H9 (cell line): ENCODE results near the gene GRID1. TPM values are rescaled to one million over a fixed set of nuclear protein-coding genes. Genes with fewer than 3 reads are reported as not detected.

Experiments
- DNase-seq: peaks from one replicate; pipeline ENCODE4 v3.0.0-alpha.2; 2017
- H2AFZ ChIP-seq: one replicate; pipeline ENCODE4 v1.6.1; 2013; ENCODE audit warnings: mild to moderate bottlenecking, low read length, control low read depth, moderate library complexity
- H2AK5ac ChIP-seq: 2 replicates; pipeline ENCODE4 v1.6.1; 2013; ENCODE audit warnings: low read length, control low read depth, mixed read lengths; ENCODE audit not compliant: insufficient read length
- H2BK120ac ChIP-seq: one replicate; pipeline ENCODE4 v1.6.1; 2013; ENCODE audit warnings: low read depth, mild to moderate bottlenecking, low read length, control low read depth, inconsistent platforms; ENCODE audit not compliant: poor library complexity, severe bottlenecking
- H2BK12ac ChIP-seq: 2 replicates; pipeline ENCODE4 v1.6.1; 2013; ENCODE audit warnings: low read length, control low read depth, mixed read lengths, low read depth; ENCODE audit not compliant: insufficient read length
- H2BK15ac ChIP-seq: 2 replicates; pipeline ENCODE4 v1.6.1; 2013; ENCODE audit warnings: low read depth, low read length, control low read depth
- H2BK20ac ChIP-seq: one replicate; pipeline ENCODE4 v1.6.1; 2013; ENCODE audit warnings: low read depth, mild to moderate bottlenecking, low read length, control low read depth, inconsistent platforms; ENCODE audit not compliant: poor library complexity, severe bottlenecking
- H2BK5ac ChIP-seq: 2 replicates; pipeline ENCODE4 v1.6.1; 2013; ENCODE audit warnings: low read length, control low read depth, mixed read lengths; ENCODE audit not compliant: insufficient read length
- H3K14ac ChIP-seq: 2 replicates; pipeline ENCODE4 v1.6.1; 2013; ENCODE audit warnings: low read length, control low read depth; ENCODE audit not compliant: insufficient read depth
- H3K18ac ChIP-seq: 2 replicates; pipeline ENCODE4 v1.6.1; 2013; ENCODE audit warnings: low read depth, mild to moderate bottlenecking, mixed read lengths, low read length, control low read depth; ENCODE audit not compliant: insufficient read length
- H3K23ac ChIP-seq: 2 replicates; pipeline ENCODE4 v1.6.1; 2013; ENCODE audit warnings: low read length, control low read depth, mixed read lengths, low read depth; ENCODE audit not compliant: insufficient read length
- H3K23me2 ChIP-seq: 2 replicates; pipeline ENCODE4 v1.6.1; 2013; ENCODE audit warnings: low read depth, mild to moderate bottlenecking, mixed read lengths, low read length, control low read depth; ENCODE audit not compliant: insufficient read length, poor library complexity, severe bottlenecking
- H3K27ac ChIP-seq: 2 replicates; pipeline ENCODE4 v1.5.1; 2013; ENCODE audit warnings: low read length, control low read depth, mixed read lengths, low read depth; ENCODE audit not compliant: insufficient read length
- H3K27me3 ChIP-seq: 2 replicates; pipeline ENCODE4 v1.6.1; 2013; ENCODE audit warnings: low read length, control low read depth, inconsistent platforms; ENCODE audit not compliant: insufficient read depth
- H3K4ac ChIP-seq: 2 replicates; pipeline ENCODE4 v1.6.1; 2013; ENCODE audit warnings: low read depth, mild to moderate bottlenecking, control low read depth, inconsistent platforms, low read length, moderate library complexity
- H3K4me1 ChIP-seq: 2 replicates; pipeline ENCODE4 v1.6.1; 2013; ENCODE audit warnings: low read length, control low read depth, inconsistent platforms; ENCODE audit not compliant: insufficient read depth
- H3K4me2 ChIP-seq: 2 replicates; pipeline ENCODE4 v1.6.1; 2013; ENCODE audit warnings: low read length, control low read depth, mixed read lengths; ENCODE audit not compliant: insufficient read length, insufficient read depth
- H3K56ac ChIP-seq: 2 replicates; pipeline ENCODE4 v1.6.1; 2013; ENCODE audit warnings: low read depth, mild to moderate bottlenecking, mixed read lengths, low read length, control low read depth; ENCODE audit not compliant: insufficient read length
- H3K79me1 ChIP-seq: 2 replicates; pipeline ENCODE4 v1.6.1; 2013; ENCODE audit warnings: low read depth, mild to moderate bottlenecking, moderate library complexity, low read length, control low read depth, inconsistent platforms; ENCODE audit not compliant: insufficient read depth, poor library complexity, severe bottlenecking
- H3K79me2 ChIP-seq: 2 replicates; pipeline ENCODE4 v1.6.1; 2013; ENCODE audit warnings: low read length, control low read depth, inconsistent platforms; ENCODE audit not compliant: insufficient read depth
- H3K9ac ChIP-seq: 2 replicates; pipeline ENCODE4 v1.6.1; 2013; ENCODE audit warnings: low read length, control low read depth, mixed read lengths; ENCODE audit not compliant: insufficient read length; ENCODE audit errors: extremely low read depth
- H3K9me3 ChIP-seq: one replicate; pipeline ENCODE4 v1.6.1; 2013; ENCODE audit warnings: low read depth, low read length, inconsistent platforms; ENCODE audit not compliant: control insufficient read depth
- H3T11ph ChIP-seq: one replicate; pipeline ENCODE4 v1.6.1; 2013; ENCODE audit warnings: mild to moderate bottlenecking, low read length, control low read depth, inconsistent platforms
- H4K20me1 ChIP-seq: one replicate; pipeline ENCODE4 v1.6.1; 2013; ENCODE audit not compliant: control insufficient read depth, insufficient read length, insufficient read depth
- H4K5ac ChIP-seq: 2 replicates; pipeline ENCODE4 v1.6.1; 2013; ENCODE audit warnings: low read depth, mild to moderate bottlenecking, mixed read lengths, low read length, control low read depth; ENCODE audit not compliant: insufficient read length
- H4K8ac ChIP-seq: replicated peaks from 2 replicates; pipeline ENCODE4 v1.6.1; 2013; ENCODE audit warnings: low read length, control low read depth, mixed read lengths, low read depth; ENCODE audit not compliant: insufficient read length
- H4K91ac ChIP-seq: 2 replicates; pipeline ENCODE4 v1.6.1; 2013; ENCODE audit warnings: low read depth, mild to moderate bottlenecking, moderate library complexity, mixed read lengths, low read length, control low read depth; ENCODE audit not compliant: insufficient read length
- H3K27ac Mint-ChIP-seq, 3 experiments: 2 replicates in 2 of 3; 3 replicates in 1 of 3; pipeline ENCODE4 v1.8.0; 2020 to 2021; ENCODE audit warnings: mixed read lengths in 3 of 3, mild to moderate bottlenecking in 1 of 3, moderate library complexity in 1 of 3
- H3K27me3 Mint-ChIP-seq: 2 replicates; pipeline ENCODE4 v1.8.0; 2021; ENCODE audit warnings: low read depth, mild to moderate bottlenecking, moderate library complexity, mixed read lengths
- H3K36me3 Mint-ChIP-seq, 3 experiments: 2 replicates in 2 of 3; 3 replicates in 1 of 3; pipeline ENCODE4 v1.8.0; 2020 to 2021; ENCODE audit warnings: low read depth in 3 of 3, mixed read lengths in 3 of 3; ENCODE audit not compliant: insufficient read depth in 1 of 3
- H3K4me1 Mint-ChIP-seq, 2 experiments: 2 replicates each; pipeline ENCODE4 v1.8.0; 2020; ENCODE audit warnings: mixed read lengths in 2 of 2
- H3K4me3 Mint-ChIP-seq, 2 experiments: 2 replicates in 1 of 2; 3 replicates in 1 of 2; pipeline ENCODE4 v1.8.0; 2020 to 2021; ENCODE audit warnings: mild to moderate bottlenecking in 2 of 2, mixed read lengths in 2 of 2, moderate library complexity in 1 of 2
- H3K9me3 Mint-ChIP-seq, 2 experiments: 2 replicates in 1 of 2; 3 replicates in 1 of 2; pipeline ENCODE4 v1.8.0; 2020; ENCODE audit warnings: mild to moderate bottlenecking in 2 of 2, mixed read lengths in 2 of 2, moderate library complexity in 1 of 2
- CTCF ChIP-seq: fragments of 200-600 bp; sonication (generic); conservative IDR thresholded peaks from 3 replicates; pipeline ENCODE4 v1.8.0; 2021; ENCODE audit warnings: antibody characterized with exemption, mild to moderate bottlenecking
- WGBS: extraction: QIAGEN DNeasy Blood & Tissue Kit; methylation state at CpG from one replicate; pipeline ENCODE4 v1.1.7; 2013; ENCODE audit warnings: missing lambda C conversion rate, low lambda C conversion rate, mixed read lengths; ENCODE audit not compliant: insufficient read length; ENCODE audit errors: extremely low coverage; 5-methylcytosine and 5-hydroxymethylcytosine counted together
- total RNA-seq: library from RNA; stranded (reverse); gene quantifications from 2 replicates; pipeline ENCODE4 v1.2.1, GENCODE V29; 2021

Gene GRID1
- total RNA-seq, 1 experiment from 2014 or later = 0.35 TPM

- DNase-seq = no peak
- Histone ChIP-seq H4K20me1 (no peaks in the 10 kb centered on the region), H3K9me3 (no peaks in the 10 kb centered on the region), H3K18ac (no peak overlapping the region), H4K91ac (no peak overlapping the region), H3K4ac (no peak overlapping the region), H3K27ac (no peak overlapping the region), H3K79me2 (no peaks in the 10 kb centered on the region; the same call in 1 of the 2 replicates), H3T11ph (no peak overlapping the region), H3K4me1 (no peaks in the 10 kb centered on the region; the same call in 1 of the 2 replicates), H4K8ac (no peak overlapping the region), H2AK5ac (no peak overlapping the region), H2BK120ac (no peak overlapping the region), H3K23ac (no peak overlapping the region), H4K5ac (no peak overlapping the region), H3K9ac (no peak overlapping the region), H2BK15ac (no peak overlapping the region), H2AFZ (no peak overlapping the region), H3K4me2 (no peak overlapping the region), H3K23me2 (no peaks in the 10 kb centered on the region), H2BK12ac (no peak overlapping the region), H3K79me1 (no peaks in the 10 kb centered on the region), H2BK20ac (no peak overlapping the region), H3K27me3 (no peaks in the 10 kb centered on the region), H2BK5ac (no peak overlapping the region), H3K14ac (no peak overlapping the region), H3K56ac (no peak overlapping the region)
- WGBS = no CpG with 5 or more reads among the region's 4 CpGs
- H3K27me3 Mint-ChIP-seq = no peaks in the 10 kb centered on the region
- no peaks in the 10 kb centered on the region for H3K9me3 Mint-ChIP-seq
- peaks cover 3 to 8% of the 10 kb centered on the region in 2 experiments; a peak in 3 of 4 replicates for H3K4me1 Mint-ChIP-seq
- H3K27ac Mint-ChIP-seq = no peak overlapping the region
- H3K4me3 Mint-ChIP-seq = no peak overlapping the region
- no peak for TF ChIP-seq CTCF
- H3K36me3 Mint-ChIP-seq = no peaks in the 10 kb centered on the region; a peak in 1 of 7 replicates
Observed at GRCh38 chr10:85643171-85643844, 723.3 kb downstream of the GRID1 start.
